HFFc6 (cell line): Measurements from ENCODE around the gene CFAP74. TPM values are rescaled to one million over a fixed set of nuclear protein-coding genes. Genes with fewer than 3 reads are reported as not detected.

Experiments used
- DNase-seq: peaks from one replicate; pipeline ENCODE4 v3.0.0-alpha.2; 2018
- H3K27ac Mint-ChIP-seq: 2 replicates; pipeline ENCODE4 v1.8.0; 2020; ENCODE audit warnings: mild to moderate bottlenecking, mixed read lengths
- H3K27me3 Mint-ChIP-seq: 2 replicates; pipeline ENCODE4 v1.8.0; 2021; ENCODE audit warnings: mild to moderate bottlenecking, moderate library complexity, mixed read lengths; ENCODE audit not compliant: insufficient read depth
- H3K36me3 Mint-ChIP-seq: 2 replicates; pipeline ENCODE4 v1.8.0; 2021; ENCODE audit warnings: low read depth, mixed read lengths
- H3K4me1 Mint-ChIP-seq: 2 replicates; pipeline ENCODE4 v1.8.0; 2020; ENCODE audit warnings: low read depth, mixed read lengths
- H3K4me3 Mint-ChIP-seq: 2 replicates; pipeline ENCODE4 v1.8.0; 2020; ENCODE audit warnings: mild to moderate bottlenecking, moderate library complexity, mixed read lengths
- H3K9me3 Mint-ChIP-seq: 2 replicates; pipeline ENCODE4 v1.8.0; 2020; ENCODE audit warnings: mild to moderate bottlenecking, mixed read lengths
- CTCF ChIP-seq: fragments of 200-600 bp; sonication (generic); IDR thresholded peaks from 2 replicates; pipeline ENCODE4 v1.5.0; 2021; ENCODE audit warnings: antibody characterized with exemption, mild to moderate bottlenecking
- total RNA-seq, 6 experiments: library from RNA; stranded (reverse); fragmentation: NEBNext Ultra II Directional; extraction: Animal tissue kit (Norgen Biotek cat#: 25700); gene quantifications; 2 replicates in 1 of 6; 3 replicates in 5 of 6; pipeline ENCODE4 v1.2.3, GENCODE V29; 2021

Gene CFAP74
- total RNA-seq, 6 experiments from 2014 or later: not detected

- H3K4me1 Mint-ChIP-seq: no peaks in the 10 kb centered on the region
- no peak for TF ChIP-seq CTCF
- no peaks in the 10 kb centered on the region; the same call in 1 of the 2 replicates for H3K36me3 Mint-ChIP-seq
- no peak overlapping the region for H3K27ac Mint-ChIP-seq
- no peak for DNase-seq
- H3K9me3 Mint-ChIP-seq: no peaks in the 10 kb centered on the region; the same call in 1 of the 2 replicates
- peaks cover 31% of the 10 kb centered on the region for H3K27me3 Mint-ChIP-seq
- H3K4me3 Mint-ChIP-seq: no peak overlapping the region
These were observed 39.5 kb upstream of the CFAP74 start for GRCh38 chr1:2042830-2043773.

- no peak overlapping the region for H3K27ac Mint-ChIP-seq
- H3K4me3 Mint-ChIP-seq: no peak overlapping the region
- no peaks in the 10 kb centered on the region for H3K4me1 Mint-ChIP-seq
- peaks cover 35% of the 10 kb centered on the region for H3K27me3 Mint-ChIP-seq
- no peaks in the 10 kb centered on the region; the same call in 1 of the 2 replicates for H3K9me3 Mint-ChIP-seq
- no peaks in the 10 kb centered on the region; the same call in 1 of the 2 replicates for H3K36me3 Mint-ChIP-seq
- no peak for DNase-seq
- no peak for TF ChIP-seq CTCF
These were observed 38.3 kb upstream of the CFAP74 start for GRCh38 chr1:2041887-2042286.

DNA sequence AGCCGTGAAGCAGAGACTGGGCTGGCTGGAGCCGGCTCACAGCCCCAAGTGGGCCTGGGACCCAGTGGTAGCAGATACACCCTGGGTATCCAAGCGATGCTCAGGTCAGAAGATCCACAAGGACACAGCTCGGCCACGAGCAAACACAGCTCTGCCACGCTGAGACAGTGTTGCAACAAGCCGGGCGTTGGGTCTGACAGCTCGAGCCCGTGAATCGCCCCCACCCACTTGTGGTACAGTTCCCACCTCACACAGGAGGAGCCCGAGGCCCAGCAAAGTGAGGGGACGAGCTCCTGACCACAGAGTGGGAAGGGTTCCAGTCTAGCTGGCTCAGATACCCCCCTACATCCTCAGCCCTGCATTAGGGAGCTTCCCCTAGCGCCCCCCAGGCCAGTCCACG, 37.7 kb upstream of the CFAP74 start:
- Mint-ChIP-seq H3K27ac (no peak overlapping the region), H3K36me3 (no peaks in the 10 kb centered on the region; the same call in 1 of the 2 replicates), H3K4me3 (no peak overlapping the region), H3K4me1 (no peaks in the 10 kb centered on the region), H3K27me3 (peaks cover 35% of the 10 kb centered on the region), H3K9me3 (no peaks in the 10 kb centered on the region; the same call in 1 of the 2 replicates)
- DNase-seq: no peak
- no peak for TF ChIP-seq CTCF

DNA sequence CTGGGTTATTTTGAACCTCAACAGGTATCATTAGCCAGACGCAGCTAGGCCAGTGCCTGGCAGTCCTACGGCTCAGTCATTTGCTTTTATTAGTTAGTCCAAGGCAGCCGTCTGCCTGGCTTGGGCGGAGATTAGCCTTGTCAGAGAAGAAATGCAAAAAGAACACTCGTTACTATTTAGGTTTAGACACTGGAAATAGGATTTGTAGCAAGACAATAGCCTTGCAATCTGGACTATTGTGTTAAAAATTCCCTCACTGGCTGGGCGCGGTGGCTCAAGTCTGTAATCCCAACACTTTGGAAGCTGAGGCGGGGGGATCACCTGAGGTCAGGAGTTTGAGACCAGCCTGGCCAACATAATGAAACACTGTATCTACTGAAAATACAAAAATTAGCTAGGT, 35.7 kb upstream of the CFAP74 start:
- Mint-ChIP-seq H3K9me3 (no peaks in the 10 kb centered on the region; the same call in 1 of the 2 replicates), H3K27me3 (peaks cover 36% of the 10 kb centered on the region), H3K36me3 (no peaks in the 10 kb centered on the region; the same call in 1 of the 2 replicates), H3K4me1 (no peaks in the 10 kb centered on the region), H3K27ac (no peak overlapping the region), H3K4me3 (no peak overlapping the region)
- no peak for DNase-seq
- no peak for TF ChIP-seq CTCF

DNA sequence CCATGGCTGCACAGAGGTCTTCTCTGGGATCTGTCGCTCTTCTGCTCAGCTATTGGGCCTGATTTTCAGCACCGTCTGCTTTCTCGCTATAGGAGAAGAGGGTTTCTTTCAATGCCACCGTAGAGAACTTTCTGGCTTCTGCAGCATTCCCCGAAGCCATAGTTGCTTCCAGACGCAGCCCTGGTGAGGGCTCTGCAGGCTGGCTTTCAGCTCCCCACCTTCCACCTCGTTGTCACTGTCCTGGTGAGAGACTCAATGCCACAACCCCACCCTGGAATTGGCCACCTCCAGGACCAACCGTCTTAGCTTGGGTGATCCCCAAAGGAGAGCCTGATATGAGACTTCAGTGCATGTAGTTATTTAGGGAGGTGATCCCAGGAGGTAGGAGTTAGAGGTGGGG, 34.6 kb upstream of the CFAP74 start:
- no peaks in the 10 kb centered on the region for H3K4me1 Mint-ChIP-seq
- no peaks in the 10 kb centered on the region; the same call in 1 of the 2 replicates for H3K9me3 Mint-ChIP-seq
- no peak for DNase-seq
- H3K4me3 Mint-ChIP-seq: no peak overlapping the region
- no peaks in the 10 kb centered on the region; the same call in 1 of the 2 replicates for H3K36me3 Mint-ChIP-seq
- H3K27me3 Mint-ChIP-seq: peaks cover 41% of the 10 kb centered on the region
- TF ChIP-seq CTCF: no peak
- no peak overlapping the region for H3K27ac Mint-ChIP-seq
